Endothelial cell of umbilical vein (primary cell): Measurements from ENCODE around the gene TRPM3. TPM values are rescaled to one million over a fixed set of nuclear protein-coding genes. Genes with fewer than 3 reads are reported as not detected.

Experiments used
- BruUV-seq: library from RNA; stranded (reverse); fragments of 400-500 nt; replicated peaks from 2 replicates; lab custom pipeline; 2021; lab: Mats Ljungman, UMichigan
- CTCF ChIA-PET: fragments of 300-600, 350-600 bp; sonication (Branson Sonifier 250); formaldehyde crosslinking; loops from one replicate; lab custom pipeline; 2021; ENCODE audit warnings: antibody characterized with exemption, inconsistent platforms; lab: Charles Lee
- POLR2A ChIA-PET: fragments of 300-600, 350-600 bp; sonication (Branson Sonifier 250); formaldehyde crosslinking; loops from one replicate; lab custom pipeline; 2021; ENCODE audit warnings: antibody characterized with exemption, inconsistent platforms; lab: Charles Lee
- DNase-seq: peaks from one replicate; pipeline ENCODE4 v3.0.0-alpha.2; 2011; ENCODE audit warnings: low read depth, low spot score
- FAIRE-seq: peaks from 2 replicates; lab custom pipeline; 2011; peaks lifted over from hg19 to GRCh38; lab: Jason Lieb, UNC
- H2AFZ ChIP-seq: 2 replicates; pipeline ENCODE4 v1.6.0; 2012; ENCODE audit warnings: low read depth, low read length, control low read depth, inconsistent platforms
- H3K27ac ChIP-seq: 2 replicates; pipeline ENCODE4 v1.5.1; 2011; ENCODE audit warnings: low read depth, mild to moderate bottlenecking, control low read depth, low read length, moderate library complexity; ENCODE audit not compliant: insufficient read depth
- H3K27me3 ChIP-seq, 2 experiments: 2 replicates each; pipeline versions ENCODE4 v1.6.0 to v1.6.1; 2011; ENCODE audit warnings: low read length in 2 of 2, mixed read lengths in 1 of 2; ENCODE audit not compliant: control insufficient read depth in 2 of 2, insufficient read depth in 2 of 2
- H3K36me3 ChIP-seq, 2 experiments: 2 replicates in 1 of 2; 3 replicates in 1 of 2; pipeline ENCODE4 v1.5.1; 2011; ENCODE audit warnings: low read length in 2 of 2, mild to moderate bottlenecking in 1 of 2, moderate library complexity in 1 of 2; ENCODE audit not compliant: control insufficient read depth in 2 of 2, insufficient read depth in 2 of 2; ENCODE audit errors: extremely low read depth in 1 of 2
- H3K4me1 ChIP-seq: 3 replicates; pipeline ENCODE4 v1.5.1; 2011; ENCODE audit warnings: mild to moderate bottlenecking, low read length; ENCODE audit not compliant: control insufficient read depth, insufficient read depth; ENCODE audit errors: extremely low read depth
- H3K4me2 ChIP-seq: 2 replicates; pipeline ENCODE4 v1.6.1; 2011; ENCODE audit warnings: low read length, control low read depth, mixed read lengths; ENCODE audit not compliant: insufficient read depth
- H3K4me3 ChIP-seq, 3 experiments: fragments of 200-600 bp in 1 of 3; sonication (generic), shearing (Covaris generic) in 1 of 3; replicated peaks in 1 of 3; 2 replicates each; pipeline ENCODE4 v1.5.1; 2011 to 2016; ENCODE audit warnings: control low read depth in 3 of 3, low read length in 3 of 3, mild to moderate bottlenecking in 2 of 3, inconsistent platforms in 1 of 3, low read depth in 1 of 3, moderate library complexity in 1 of 3; ENCODE audit not compliant: insufficient read depth in 1 of 3
- H3K79me2 ChIP-seq: 2 replicates; pipeline ENCODE4 v1.6.0; 2012; ENCODE audit warnings: low read length, inconsistent platforms; ENCODE audit not compliant: control insufficient read depth, insufficient read depth
- H3K9ac ChIP-seq: replicated peaks from 2 replicates; pipeline ENCODE3; 2011; ENCODE audit warnings: low read length, control low read depth; ENCODE audit not compliant: insufficient read depth; ENCODE audit errors: extremely low read depth
- H3K9me1 ChIP-seq: replicated peaks from 3 replicates; pipeline ENCODE4 v1.6.0; 2011; ENCODE audit warnings: mild to moderate bottlenecking, low read length; ENCODE audit not compliant: control insufficient read depth, insufficient read depth; ENCODE audit errors: extremely low read depth
- H3K9me3 ChIP-seq: replicated peaks from 2 replicates; pipeline ENCODE4 v1.5.1; 2012; ENCODE audit warnings: low read length, inconsistent platforms; ENCODE audit not compliant: control insufficient read depth, insufficient read depth
- H4K20me1 ChIP-seq: replicated peaks from 2 replicates; pipeline ENCODE3; 2011; ENCODE audit warnings: mild to moderate bottlenecking, low read length; ENCODE audit not compliant: control insufficient read depth, insufficient read depth; ENCODE audit errors: extremely low read depth
- CTCF ChIP-seq, 2 donors: IDR thresholded peaks; 1 replicate in 1 of 2; 2 replicates in 1 of 2; pipeline ENCODE4 v1.5.1; 2011; ENCODE audit warnings: low read length in 2 of 2, mild to moderate bottlenecking in 2 of 2, moderate library complexity in 2 of 2, control low read depth in 1 of 2, inconsistent platforms in 1 of 2, low read depth in 1 of 2; ENCODE audit not compliant: insufficient read depth in 1 of 2; ENCODE audit errors: extremely low read depth in 1 of 2
- EZH2 ChIP-seq: IDR thresholded peaks from 2 replicates; pipeline ENCODE4 v1.6.1; 2012; ENCODE audit warnings: borderline replicate concordance, low read depth, mild to moderate bottlenecking, moderate library complexity, low read length, inconsistent platforms; ENCODE audit not compliant: severe bottlenecking
- FOS ChIP-seq: IDR thresholded peaks from 2 replicates; pipeline ENCODE4 v1.6.1; 2011; ENCODE audit warnings: mild to moderate bottlenecking, low read length, moderate library complexity, borderline replicate concordance; ENCODE audit not compliant: insufficient read depth
- GATA2 ChIP-seq: IDR thresholded peaks from 2 replicates; pipeline ENCODE4 v1.7.0; 2011; ENCODE audit warnings: low read depth, mild to moderate bottlenecking, moderate library complexity, mixed read lengths, low read length; ENCODE audit not compliant: insufficient read length, insufficient read depth
- JUN ChIP-seq: IDR thresholded peaks from 2 replicates; pipeline ENCODE4 v1.6.1; 2011; ENCODE audit warnings: borderline replicate concordance, low read depth; ENCODE audit not compliant: insufficient read length, insufficient read depth
- MAX ChIP-seq: IDR thresholded peaks from 2 replicates; pipeline ENCODE4 v1.6.1; 2011; ENCODE audit not compliant: insufficient read depth, insufficient read length
- MYC ChIP-seq: IDR thresholded peaks from one replicate; pipeline ENCODE4 v1.6.1; 2011; ENCODE audit warnings: mild to moderate bottlenecking, low read depth, low read length
- POLR2A ChIP-seq: IDR thresholded peaks from 2 replicates; pipeline ENCODE4 v1.6.1; 2012; ENCODE audit warnings: low read depth, mild to moderate bottlenecking, control low read depth, low read length
- POLR2AphosphoS5 ChIP-seq: IDR thresholded peaks from 2 replicates; pipeline ENCODE4 v1.6.1; 2012; ENCODE audit warnings: low read depth, mild to moderate bottlenecking, control low read depth, low read length, moderate library complexity; ENCODE audit not compliant: insufficient read depth
- dilution Hi-C: fragments of 300-500 bp; cut with MboI; formaldehyde crosslinking; loops from one replicate; pipeline ENCODE4 v1.15.0; 2019; ENCODE audit warnings: low sequenced_read_pairs; ENCODE audit not compliant: extremely low pct_ligation_motif_present
- intact Hi-C: fragments of 100-400 bp; cut with micrococcal nuclease; formaldehyde crosslinking; loops from one replicate; pipeline ENCODE4 v1.10.0; 2022
- polyA plus RNA-seq, 4 experiments: library from polyadenylated mRNA; depleted of rRNA in 3 of 4; stranded (reverse) in 3 of 4; unstranded in 1 of 4; fragments of >200 nt; gene quantifications; 2 replicates each; pipeline versions ENCODE4 v1.2.1 to v1.2.3, GENCODE V29; 2011 to 2012; ENCODE audit warnings: missing spikeins in 1 of 4
- total RNA-seq: library from RNA; stranded (reverse); gene quantifications from 2 replicates; pipeline ENCODE4 v1.2.3, GENCODE V29; 2021

The TRPM3 gene
- total and polyA plus RNA-seq, 2 donors (not counting 3 experiments of a cell fraction or from before 2014, with no cell fraction given): 0.17 to 0.33 TPM

- intact Hi-C loops: loop anchor here (5.0 kb wide), 1 partner anchor 118 kb away; the partner anchor contains the start of gene KLF9
- TF ChIP-seq CTCF (IDR thresholded peaks at IDR 0.05; ENCODE audit: extremely low read depth in 1 of 2, insufficient read depth in 1 of 2, low read depth in 1 of 2, low read length in 2 of 2) (no peak), FOS (no peak), POLR2AphosphoS5 (no peak)
- peaks cover 34% of the 10 kb centered on the region for H3K4me1 ChIP-seq
- dilution Hi-C loops: no loop called here
- no peaks in the 10 kb centered on the region for H3K9me1 ChIP-seq
- H3K79me2 ChIP-seq: no peaks in the 10 kb centered on the region
- H3K36me3 ChIP-seq: no peaks in the 10 kb centered on the region
- ChIA-PET POLR2A (no interaction called here), CTCF (interaction anchor here (2.0 kb wide), 1 partner anchor 71 kb away, joined by 7 read pairs; no protein-coding TSS in a partner anchor)
- DNase-seq (no peak), FAIRE-seq (no peak)
- no peak overlapping the region for H3K9ac ChIP-seq
- H3K27me3 ChIP-seq: no peaks in the 10 kb centered on the region
- no peaks in the 10 kb centered on the region for H3K9me3 ChIP-seq
- no peak overlapping the region for H3K4me2 ChIP-seq
- BruUV-seq: no TSS peak
- H3K27ac ChIP-seq: no peak overlapping the region
- H4K20me1 ChIP-seq: no peaks in the 10 kb centered on the region
- no peak overlapping the region for H3K4me3 ChIP-seq
- no peak overlapping the region for H2AFZ ChIP-seq
Observed at GRCh38 chr9:70530716-70531115, 590.7 kb downstream of the TRPM3 start.

- Histone ChIP-seq H3K4me3 (no peak overlapping the region), H3K27me3 (no peaks in the 10 kb centered on the region), H3K9ac (no peak overlapping the region), H3K36me3 (no peaks in the 10 kb centered on the region), H3K79me2 (no peaks in the 10 kb centered on the region), H3K27ac (no peak overlapping the region), H4K20me1 (no peaks in the 10 kb centered on the region), H3K4me1 (peaks cover 39% of the 10 kb centered on the region), H3K9me3 (no peaks in the 10 kb centered on the region), H3K4me2 (no peak overlapping the region), H3K9me1 (no peaks in the 10 kb centered on the region), H2AFZ (no peak overlapping the region)
- dilution Hi-C loops (no loop called here), intact Hi-C loops (loop anchor here (5.0 kb wide), 1 partner anchor 118 kb away; the partner anchor contains the start of gene KLF9)
- ChIA-PET POLR2A (no interaction called here), CTCF (no interaction called here)
- DNase-seq (no peak), FAIRE-seq (no peak)
- TF ChIP-seq CTCF (IDR thresholded peaks at IDR 0.05; ENCODE audit: extremely low read depth in 1 of 2, insufficient read depth in 1 of 2, low read depth in 1 of 2, low read length in 2 of 2) (no peak), EZH2 (no peak), JUN (no peak), MAX (no peak), FOS (no peak), POLR2AphosphoS5 (no peak), GATA2 (no peak), MYC (no peak), POLR2A (no peak)
- BruUV-seq: no TSS peak
Observed at GRCh38 chr9:70529833-70530232, 591.6 kb downstream of the TRPM3 start.
